Stimulated activated naive B cell treated with anti-CD40 and anti-IgM and Interleukin-4, amounts not matched to agents 10 μg/mL and 1 μg/mL and 100 μg/mL, for 72 hours (primary cell): ENCODE data around the gene ATPAF2.

Experiments used
- ATAC-seq, 2 donors: fragments of 150-1000 bp; cut with Tn5 transposase; replicated peaks; 2 replicates each; pipeline ENCODE4 v1.10.0; 2021; ENCODE audit warnings: moderate library complexity in 1 of 2
- DNase-seq: peaks from one replicate; pipeline ENCODE4 v3.0.0; 2021
- H3K27ac Mint-ChIP-seq: one replicate; pipeline ENCODE4 v1.8.0; 2022; ENCODE audit warnings: mild to moderate bottlenecking, mixed read lengths
- H3K27me3 Mint-ChIP-seq, 2 donors: one replicate each; pipeline ENCODE4 v1.8.0; 2022; ENCODE audit warnings: mixed read lengths in 2 of 2
- H3K36me3 Mint-ChIP-seq, 2 donors: one replicate each; pipeline ENCODE4 v1.8.0; 2022; ENCODE audit warnings: mixed read lengths in 2 of 2, mild to moderate bottlenecking in 1 of 2
- H3K4me1 Mint-ChIP-seq, 2 donors: one replicate each; pipeline ENCODE4 v1.8.0; 2022; ENCODE audit warnings: mixed read lengths in 2 of 2, mild to moderate bottlenecking in 1 of 2
- H3K4me3 Mint-ChIP-seq, 2 donors: one replicate each; pipeline ENCODE4 v1.8.0; 2022; ENCODE audit warnings: mild to moderate bottlenecking in 2 of 2, mixed read lengths in 2 of 2, moderate library complexity in 1 of 2
- H3K9me3 Mint-ChIP-seq, 2 donors: one replicate each; pipeline ENCODE4 v1.8.0; 2022; ENCODE audit warnings: mixed read lengths in 2 of 2, mild to moderate bottlenecking in 1 of 2

The ATPAF2 gene

DNA sequence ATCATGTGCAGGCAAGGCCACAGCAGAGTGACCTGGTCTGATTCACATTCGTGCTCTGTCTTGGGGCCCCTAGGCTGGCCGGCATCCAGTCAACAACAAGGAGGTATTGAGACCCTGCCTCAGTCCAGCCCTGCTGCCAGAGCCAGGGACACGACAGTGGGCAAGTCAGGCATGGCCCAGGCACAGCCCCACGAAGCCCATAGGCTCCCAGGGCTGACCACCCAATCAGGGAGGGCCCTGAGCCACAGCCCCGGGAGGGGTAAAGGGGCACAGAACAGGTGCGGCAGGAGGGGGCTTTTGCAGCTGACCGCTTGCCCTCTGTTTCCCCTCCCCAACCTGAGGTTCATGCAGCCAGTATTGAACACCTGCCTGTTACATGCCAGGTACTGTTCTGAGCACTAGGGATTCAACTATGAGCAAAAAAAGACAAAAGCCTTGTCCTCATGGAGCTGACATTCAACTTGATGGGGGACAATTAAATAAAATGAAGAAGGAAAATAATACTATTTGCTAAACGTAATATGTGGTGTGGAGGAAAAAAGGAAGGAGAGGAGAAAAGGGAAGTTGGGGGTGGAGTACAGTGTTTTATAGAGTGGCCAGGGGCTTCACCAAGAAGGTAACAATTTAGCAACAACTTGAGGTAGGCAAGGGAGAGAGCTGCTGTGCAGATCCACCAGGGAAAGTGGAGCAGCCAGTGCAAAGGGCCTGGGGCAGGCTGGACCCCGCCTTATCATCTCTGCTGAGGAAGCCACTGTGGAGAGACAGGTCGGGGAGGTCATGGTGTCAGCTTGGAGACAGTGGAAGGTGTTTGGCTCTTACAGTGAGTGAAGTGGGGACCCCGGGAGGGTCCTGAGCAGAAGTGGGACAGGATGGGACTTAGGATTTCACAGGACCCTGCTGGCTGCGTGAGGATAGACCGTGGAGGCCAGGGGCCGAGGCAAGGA lies 60.2 kb downstream of the ATPAF2 start:
- ATAC-seq: no peak
- H3K27me3 Mint-ChIP-seq: no peaks in the 10 kb centered on the region
- H3K27ac Mint-ChIP-seq: no peak overlapping the region
- no peaks in the 10 kb centered on the region for H3K9me3 Mint-ChIP-seq
- no peak for DNase-seq
- H3K36me3 Mint-ChIP-seq: no peaks in the 10 kb centered on the region
- H3K4me3 Mint-ChIP-seq: no peak overlapping the region
- peaks cover 6 to 16% of the 10 kb centered on the region in 2 donors for H3K4me1 Mint-ChIP-seq

DNA sequence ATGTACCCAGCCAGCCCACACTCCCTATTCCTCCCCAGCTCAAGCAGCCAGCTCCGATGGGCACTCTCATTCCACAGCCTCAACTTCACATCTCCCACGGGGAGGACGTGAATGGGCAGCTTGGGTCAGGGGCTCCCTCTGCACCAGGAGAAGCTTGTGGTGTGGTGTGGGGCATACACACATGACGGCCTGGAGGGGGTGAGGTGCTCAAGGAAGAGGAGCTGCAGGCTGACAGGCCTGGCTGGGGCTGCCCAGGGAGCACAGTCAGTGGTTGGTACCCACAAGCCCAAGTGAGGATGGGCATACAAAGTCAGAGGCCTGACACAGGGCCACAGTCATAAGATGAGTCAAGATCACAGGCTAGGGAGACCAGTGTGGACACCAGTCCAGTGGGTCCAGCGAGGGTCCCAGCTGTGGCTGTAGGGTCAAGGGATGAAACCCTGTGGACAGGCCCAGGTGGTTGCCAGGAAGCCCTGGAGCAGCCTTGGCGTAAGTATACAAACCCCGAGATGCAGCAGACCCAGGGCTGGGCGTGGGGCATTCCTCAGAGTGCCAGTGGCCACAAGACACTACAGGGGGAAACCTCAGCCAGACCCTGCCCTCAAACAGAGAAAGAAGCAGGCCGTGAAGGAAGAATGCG lies 61.9 kb downstream of the ATPAF2 start:
- no peaks in the 10 kb centered on the region for H3K27me3 Mint-ChIP-seq
- H3K4me1 Mint-ChIP-seq: peaks cover 9 to 16% of the 10 kb centered on the region in 2 donors
- no peak for DNase-seq
- no peak overlapping the region for H3K27ac Mint-ChIP-seq
- no peaks in the 10 kb centered on the region for H3K36me3 Mint-ChIP-seq
- H3K4me3 Mint-ChIP-seq: no peak overlapping the region
- H3K9me3 Mint-ChIP-seq: no peaks in the 10 kb centered on the region
- ATAC-seq: no peak

DNA sequence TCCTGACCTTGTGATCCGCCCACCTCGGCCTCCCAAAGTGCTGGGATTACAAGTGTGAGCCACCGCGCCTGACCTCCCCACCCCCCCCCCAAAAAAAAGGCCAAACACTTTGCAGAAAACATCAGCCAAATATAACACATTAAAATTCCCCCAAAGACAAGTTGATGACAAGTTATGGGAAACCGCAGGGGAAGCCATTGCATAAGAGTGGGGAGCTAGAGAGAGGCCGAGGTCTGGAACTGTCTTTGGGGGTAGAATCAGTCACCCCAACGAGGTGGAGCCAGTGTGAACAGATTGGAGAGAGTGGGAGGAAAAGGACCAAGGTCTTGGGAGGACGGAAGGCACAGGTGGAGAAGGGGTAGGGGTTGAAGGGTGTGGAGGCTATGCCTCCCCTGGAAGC lies 63.5 kb downstream of the ATPAF2 start:
- ATAC-seq: no peak
- no peaks in the 10 kb centered on the region for H3K27me3 Mint-ChIP-seq
- peaks cover 16 to 24% of the 10 kb centered on the region in 2 donors for H3K4me1 Mint-ChIP-seq
- H3K36me3 Mint-ChIP-seq: no peaks in the 10 kb centered on the region
- no peak overlapping the region for H3K4me3 Mint-ChIP-seq
- no peak overlapping the region for H3K27ac Mint-ChIP-seq
- H3K9me3 Mint-ChIP-seq: no peaks in the 10 kb centered on the region
- no peak for DNase-seq

- peak; percentile 0 to 1 for ATAC-seq
- no peaks in the 10 kb centered on the region for H3K36me3 Mint-ChIP-seq
- peak overlapping the region; percentile 81 for H3K27ac Mint-ChIP-seq
- peak overlapping the region; percentile 96 for H3K4me3 Mint-ChIP-seq
- H3K4me1 Mint-ChIP-seq: peaks cover 11 to 14% of the 10 kb centered on the region in 2 donors
- no peaks in the 10 kb centered on the region for H3K9me3 Mint-ChIP-seq
- H3K27me3 Mint-ChIP-seq: no peaks in the 10 kb centered on the region
- no peak for DNase-seq
Measured at GRCh38 chr17:17972952-17973254, 66.1 kb downstream of the ATPAF2 start.

DNA sequence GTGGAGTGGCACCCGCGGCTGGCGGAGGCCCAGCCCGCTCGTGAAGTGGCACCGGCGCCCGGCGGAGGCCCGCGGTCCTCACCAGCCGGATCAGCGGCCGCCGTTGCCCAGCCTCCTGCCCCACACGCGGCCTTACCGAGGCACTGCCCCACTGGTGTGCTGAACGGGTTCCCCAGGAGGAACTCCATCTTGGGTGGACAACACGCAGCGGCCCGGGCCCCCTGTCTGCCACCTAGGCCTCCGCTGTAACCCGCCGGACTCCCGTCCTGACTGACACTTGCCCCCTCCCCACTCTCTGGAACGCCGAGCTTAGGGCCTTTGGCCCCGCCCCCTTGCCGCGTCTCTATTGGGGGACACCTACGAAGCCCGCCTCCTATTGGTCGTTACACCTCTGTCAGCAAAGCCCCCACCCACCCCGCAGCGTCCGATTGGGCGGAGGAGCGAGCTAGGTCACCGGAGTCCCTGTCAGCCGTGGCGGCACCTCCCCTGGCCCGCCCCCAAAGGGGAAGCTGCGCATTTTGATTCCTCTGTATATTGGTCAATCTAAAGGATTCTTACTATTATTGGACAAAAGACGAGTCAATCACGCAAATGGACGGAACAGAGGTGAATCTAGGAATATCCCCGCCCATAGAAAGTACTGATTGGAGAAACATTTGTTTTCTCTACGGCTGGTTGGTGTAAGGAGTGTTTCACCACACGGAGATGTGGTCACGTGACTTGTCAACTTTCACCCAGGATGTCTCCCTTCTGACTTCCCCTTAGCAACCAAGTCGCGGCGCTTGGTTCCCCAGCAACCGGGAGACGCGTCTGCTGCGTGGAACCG lies 66.6 kb downstream of the ATPAF2 start, which contains the start of the genes DRC3 and TOM1L2:
Gene DRC3 (plus strand): TSS at position 737 of the 826 bp plus-strand sequence. CDS start 4,737 bp downstream, outside the sequence.
Gene TOM1L2 (minus strand): TSS at position 275 of the 826 bp plus-strand sequence. CDS start 87 bp downstream, at position 188.
- peaks cover 10 to 14% of the 10 kb centered on the region in 2 donors for H3K4me1 Mint-ChIP-seq

GRCh38 chr17:17971431-17972125 lies 67.4 kb downstream of the ATPAF2 start:
- H3K27ac Mint-ChIP-seq: peak overlapping the region; percentile 82
- peaks cover 13 to 14% of the 10 kb centered on the region in 2 donors for H3K4me1 Mint-ChIP-seq
- no peaks in the 10 kb centered on the region for H3K27me3 Mint-ChIP-seq
- peak overlapping the region; percentile 96 for H3K4me3 Mint-ChIP-seq
- DNase-seq: peak; percentile 13
- ATAC-seq: no peak
- no peaks in the 10 kb centered on the region for H3K36me3 Mint-ChIP-seq
- H3K9me3 Mint-ChIP-seq: no peaks in the 10 kb centered on the region

More for the DNA sequence above, 66.6 kb downstream of the ATPAF2 start, which contains the start of the genes DRC3 and TOM1L2:
- ATAC-seq (peak; percentile 97), DNase-seq (peak; percentile 100)
- H3K4me3 Mint-ChIP-seq: peak within 1 kb of the TSS; percentile 96
- H3K9me3 Mint-ChIP-seq: no peaks in the 10 kb centered on the region
- H3K27me3 Mint-ChIP-seq: no peaks in the 10 kb centered on the region
- H3K27ac Mint-ChIP-seq: peak within 1 kb of the TSS; percentile 98
- no peaks in the 10 kb centered on the region for H3K36me3 Mint-ChIP-seq

DNA sequence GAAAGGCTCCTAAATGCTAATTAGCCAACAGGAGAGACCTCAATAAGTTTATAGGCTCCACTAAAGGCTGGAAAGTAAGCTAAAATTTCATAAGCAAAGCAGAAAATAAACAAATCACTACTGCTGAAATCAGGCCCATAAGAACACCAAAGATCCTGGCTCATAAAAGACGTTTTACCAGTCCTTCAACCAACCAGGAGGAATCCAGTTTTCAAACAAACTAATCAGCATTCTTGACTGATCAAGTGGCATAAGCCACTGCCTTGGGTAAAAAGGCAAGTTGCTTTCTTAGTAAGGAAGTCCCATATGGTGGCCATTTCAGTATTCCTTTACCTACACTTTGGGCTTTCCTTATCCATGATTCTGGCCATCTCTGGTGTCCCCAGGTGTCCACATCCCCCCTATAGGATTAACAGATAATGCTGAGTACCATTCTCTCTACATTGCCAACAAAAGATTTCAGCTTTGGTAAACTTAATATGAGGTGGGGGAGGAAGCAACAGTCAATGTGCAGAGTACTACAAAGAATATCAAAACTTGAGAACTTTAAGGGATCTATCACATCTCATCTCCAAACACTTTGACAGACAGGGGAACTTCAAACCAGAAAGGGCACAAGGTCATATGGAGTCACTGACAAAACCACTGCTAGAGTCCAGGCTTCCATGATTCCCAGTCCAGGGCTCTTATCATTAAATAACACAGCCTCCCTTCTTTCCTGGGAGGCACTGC lies 68.1 kb downstream of the ATPAF2 start:
- Mint-ChIP-seq H3K27me3 (no peaks in the 10 kb centered on the region), H3K36me3 (no peaks in the 10 kb centered on the region), H3K4me1 (peaks cover 13 to 14% of the 10 kb centered on the region in 2 donors), H3K27ac (peak overlapping the region; percentile 82), H3K4me3 (peak overlapping the region; percentile 96), H3K9me3 (no peaks in the 10 kb centered on the region)
- DNase-seq (no peak), ATAC-seq (no peak)
